Subcutaneous abdominal adipose tissue (tissue), 5 donors: ENCODE measurements around the gene JPH2.

Experiments used
- H3K27ac ChIP-seq: one replicate; pipeline ENCODE4 v1.7.0; 2013; ENCODE audit warnings: low read depth, mild to moderate bottlenecking, inconsistent platforms, low read length, moderate library complexity
- H3K27me3 ChIP-seq, 5 donors: one replicate each; pipeline ENCODE4 v1.7.0; 2013; ENCODE audit warnings: low read length in 5 of 5, inconsistent platforms in 1 of 5; ENCODE audit not compliant: control insufficient read depth in 5 of 5, insufficient read depth in 4 of 5
- H3K36me3 ChIP-seq, 5 donors: one replicate each; pipeline ENCODE4 v1.7.0; 2013; ENCODE audit warnings: low read length in 5 of 5; ENCODE audit not compliant: control insufficient read depth in 5 of 5, insufficient read depth in 5 of 5
- H3K4me1 ChIP-seq, 5 donors: one replicate each; pipeline ENCODE4 v1.7.0; 2013; ENCODE audit warnings: low read length in 5 of 5, mild to moderate bottlenecking in 3 of 5, moderate library complexity in 1 of 5; ENCODE audit not compliant: control insufficient read depth in 5 of 5, insufficient read depth in 5 of 5
- H3K4me3 ChIP-seq, 5 donors: one replicate each; pipeline ENCODE4 v1.7.0; 2013; ENCODE audit warnings: low read length in 5 of 5, low read depth in 1 of 5
- H3K9ac ChIP-seq, 5 donors: one replicate each; pipeline ENCODE4 v1.7.0; 2013; ENCODE audit warnings: low read length in 5 of 5, mild to moderate bottlenecking in 4 of 5, moderate library complexity in 3 of 5
- H3K9me3 ChIP-seq, 5 donors: one replicate each; pipeline ENCODE4 v1.7.0; 2013; ENCODE audit warnings: low read length in 5 of 5; ENCODE audit not compliant: control insufficient read depth in 5 of 5
- donor health status: healthy.
- donor health status: healthy.
- donor health status: healthy.
- donor health status: healthy.
- donor health status: healthy.

JPH2 gene

DNA sequence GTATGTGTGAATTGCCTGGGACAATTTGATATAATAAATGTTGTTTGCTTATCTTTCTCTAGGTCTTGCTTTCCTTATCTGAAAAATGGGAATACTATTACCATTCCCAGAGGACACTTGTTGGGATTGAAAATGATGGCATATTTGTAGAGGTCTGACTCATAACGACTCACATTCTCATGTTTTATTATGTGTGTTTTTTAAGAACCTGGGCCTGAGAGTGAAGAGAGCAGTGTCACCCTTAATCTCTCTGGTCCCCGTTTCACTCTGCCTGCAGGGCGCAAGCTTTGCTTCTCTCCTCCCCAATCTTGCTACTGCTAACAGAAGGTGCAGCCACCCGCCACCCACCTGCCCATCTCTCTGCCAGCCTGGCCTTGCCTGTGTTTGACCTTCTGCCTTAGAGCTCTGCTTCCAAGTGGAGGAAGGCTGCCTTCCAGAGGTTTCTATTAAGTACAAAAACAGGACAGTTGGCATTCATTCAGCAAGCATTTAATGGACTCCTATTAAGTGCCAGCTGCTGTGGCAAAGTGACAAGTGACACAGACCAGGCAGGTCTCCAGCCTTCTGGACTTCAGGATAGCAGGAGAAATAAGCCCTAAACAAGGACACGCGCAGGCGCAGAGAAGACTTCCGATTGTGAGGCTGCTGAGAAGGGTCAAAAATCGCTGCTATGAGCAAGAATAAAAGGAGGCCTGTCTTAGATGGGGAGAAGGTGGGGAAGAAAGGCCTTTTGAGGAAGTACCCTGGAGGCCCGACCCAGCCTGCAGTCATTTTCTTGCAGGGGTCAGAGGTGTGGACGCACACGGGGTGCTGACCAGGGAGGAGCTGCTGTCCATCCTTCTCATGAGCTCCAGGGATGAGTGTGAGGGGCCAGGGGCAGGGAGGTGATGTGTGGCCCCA is 112.5 kb downstream of the JPH2 start:
- no peak overlapping the region for H3K27ac ChIP-seq
- H3K36me3 ChIP-seq, result no peaks in the 10 kb centered on the region
- no peak overlapping the region for H3K9ac ChIP-seq
- H3K9me3 ChIP-seq, result no peaks in the 10 kb centered on the region
- H3K27me3 ChIP-seq, result peaks cover 2 to 26% (median 6%) of the 10 kb centered on the region in 5 donors
- no peak overlapping the region for H3K4me3 ChIP-seq
- no peaks in the 10 kb centered on the region for H3K4me1 ChIP-seq

DNA sequence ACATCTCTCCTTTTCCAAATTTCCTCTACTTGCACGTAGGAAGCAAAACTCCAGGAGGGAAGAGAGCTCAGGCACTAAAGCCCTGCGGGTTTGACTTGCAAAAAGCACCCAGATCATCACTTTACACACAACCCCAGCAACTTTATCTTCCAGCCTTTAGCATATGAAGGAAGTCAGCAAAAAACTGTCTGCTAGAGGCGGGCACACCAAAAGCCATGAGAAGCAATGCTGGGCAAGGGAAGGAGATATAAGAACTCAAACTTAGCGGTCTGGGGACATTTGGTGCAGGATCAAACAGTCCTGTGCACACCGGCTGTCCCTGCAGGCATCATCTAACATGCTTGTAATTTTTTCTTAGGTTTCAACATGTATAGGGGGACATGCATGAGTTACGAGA is 113.3 kb downstream of the JPH2 start:
- H3K4me3 ChIP-seq, result no peak overlapping the region
- no peaks in the 10 kb centered on the region for H3K36me3 ChIP-seq
- H3K27me3 ChIP-seq, result peaks cover 2 to 30% (median 6%) of the 10 kb centered on the region in 5 donors
- no peaks in the 10 kb centered on the region for H3K9me3 ChIP-seq
- no peaks in the 10 kb centered on the region for H3K4me1 ChIP-seq
- no peak overlapping the region for H3K27ac ChIP-seq
- no peak overlapping the region for H3K9ac ChIP-seq

DNA sequence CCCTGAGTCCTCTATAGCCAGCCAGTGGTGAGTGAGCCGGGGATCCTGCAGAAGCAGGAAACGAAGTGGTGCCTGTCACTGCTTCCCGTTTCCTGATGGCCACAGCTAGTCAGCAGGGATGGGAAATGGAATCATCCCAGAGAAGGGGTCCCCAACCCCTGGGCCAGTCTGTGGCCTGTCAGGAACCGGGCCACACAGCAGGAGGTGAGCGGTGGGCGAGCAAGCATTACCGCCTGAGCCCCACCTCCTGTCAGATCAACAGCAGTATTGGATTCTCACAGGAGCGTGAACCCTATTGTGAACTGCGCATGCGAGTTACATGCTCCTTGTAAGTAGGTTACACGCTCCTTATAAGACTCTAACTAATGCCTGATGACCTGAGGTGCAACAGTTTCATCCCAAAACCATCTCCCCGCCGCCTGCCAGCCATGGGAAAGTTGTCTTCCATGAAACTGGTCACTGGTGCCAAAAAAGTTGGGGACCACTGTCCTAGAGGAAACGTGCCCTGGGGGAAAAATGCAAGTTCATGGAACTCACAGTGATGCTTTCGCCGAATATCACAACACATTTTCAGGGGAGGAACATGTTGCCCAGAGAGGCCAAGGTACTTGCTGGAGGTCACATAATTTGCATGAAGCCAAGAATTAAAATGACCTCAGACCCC is 113.8 kb downstream of the JPH2 start:
- Histone ChIP-seq H3K4me1 (no peaks in the 10 kb centered on the region), H3K9ac (no peak overlapping the region), H3K4me3 (no peak overlapping the region), H3K27me3 (peaks cover 2 to 33% (median 6%) of the 10 kb centered on the region in 5 donors), H3K27ac (no peak overlapping the region), H3K9me3 (no peaks in the 10 kb centered on the region), H3K36me3 (no peaks in the 10 kb centered on the region)

DNA sequence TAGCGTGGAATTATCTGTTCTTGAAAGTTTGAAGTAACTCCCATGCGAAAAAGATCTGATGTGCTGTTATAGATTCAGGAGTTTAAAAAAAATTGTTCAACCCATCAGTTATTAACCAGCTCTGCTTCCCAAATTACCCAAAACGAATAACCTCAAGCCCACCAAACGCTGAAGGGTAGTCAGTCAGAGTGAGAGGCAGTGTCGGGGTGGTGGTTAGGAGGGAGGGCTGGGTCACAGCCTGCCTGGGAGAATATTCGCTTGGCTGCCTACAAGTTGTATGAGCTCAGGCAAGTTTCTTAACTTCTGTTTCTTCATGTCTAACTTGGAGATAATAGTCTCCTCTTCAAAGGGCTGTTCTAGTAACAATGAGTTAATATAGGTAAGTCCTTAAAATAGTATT is 114.6 kb downstream of the JPH2 start:
- Histone ChIP-seq H3K9me3 (no peaks in the 10 kb centered on the region), H3K4me3 (no peak overlapping the region), H3K9ac (no peak overlapping the region), H3K4me1 (no peaks in the 10 kb centered on the region), H3K36me3 (no peaks in the 10 kb centered on the region), H3K27ac (no peak overlapping the region), H3K27me3 (peaks cover 5 to 33% (median 11%) of the 10 kb centered on the region in 5 donors)

DNA sequence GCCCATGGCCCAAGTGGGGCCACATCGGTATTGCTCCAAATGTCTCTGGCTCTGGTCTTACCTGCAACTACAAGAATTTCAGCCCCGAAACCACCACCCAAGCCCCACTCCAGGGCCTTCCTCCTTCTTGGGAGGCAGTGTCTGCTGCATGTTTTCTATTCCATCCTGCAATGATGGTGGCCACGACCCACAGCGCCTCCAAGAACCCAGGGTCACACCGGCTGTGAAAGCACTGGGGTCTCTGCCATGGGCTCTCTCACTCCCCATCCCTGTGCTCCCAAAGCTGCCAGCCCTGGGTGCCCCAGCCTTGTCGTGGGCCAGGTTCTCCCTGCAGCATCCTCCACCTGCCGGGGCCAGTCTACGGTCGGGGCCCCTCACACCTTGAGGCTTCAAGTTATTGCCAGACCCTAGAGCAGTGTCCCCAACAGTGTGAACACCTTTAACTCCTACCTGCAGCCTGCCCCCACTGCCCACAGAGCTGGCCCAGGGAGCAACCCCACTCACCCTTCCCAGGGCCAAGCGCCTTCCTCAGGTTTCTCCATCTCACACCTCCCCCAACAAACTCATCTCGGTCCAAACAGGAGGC is 115.4 kb downstream of the JPH2 start:
- Histone ChIP-seq H3K27ac (no peak overlapping the region), H3K9ac (no peak overlapping the region), H3K9me3 (peaks cover 0 to under 1% (median 0%) of the 10 kb centered on the region in 5 donors), H3K4me1 (no peaks in the 10 kb centered on the region), H3K27me3 (peaks cover 5 to 33% (median 15%) of the 10 kb centered on the region in 5 donors), H3K4me3 (no peak overlapping the region), H3K36me3 (no peaks in the 10 kb centered on the region)

DNA sequence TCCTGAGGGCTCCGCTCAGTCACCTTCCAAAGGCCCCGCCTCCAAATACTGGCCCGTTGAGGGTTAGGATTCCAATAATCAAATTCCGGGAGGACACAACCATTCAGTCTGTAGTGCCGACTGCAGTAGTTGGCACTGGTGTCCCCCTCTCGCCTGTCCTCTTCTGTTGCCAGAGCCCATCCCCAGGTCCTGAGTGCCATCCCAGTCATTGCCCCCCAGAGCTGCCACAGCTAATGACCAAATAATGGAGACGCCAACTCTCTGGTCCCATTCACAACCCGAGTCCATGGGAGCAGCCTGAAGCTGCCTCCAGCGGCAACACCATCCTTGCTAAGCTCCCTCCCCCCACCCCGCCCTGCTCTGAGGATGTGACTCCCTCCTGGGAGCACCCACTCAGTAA is 115.9 kb downstream of the JPH2 start:
- H3K36me3 ChIP-seq, result no peaks in the 10 kb centered on the region
- peaks cover 0 to 2% (median 0%) of the 10 kb centered on the region in 5 donors for H3K9me3 ChIP-seq
- H3K27me3 ChIP-seq, result peaks cover 5 to 33% (median 15%) of the 10 kb centered on the region in 5 donors
- H3K4me3 ChIP-seq, result no peak overlapping the region
- H3K9ac ChIP-seq, result no peak overlapping the region
- no peaks in the 10 kb centered on the region for H3K4me1 ChIP-seq
- H3K27ac ChIP-seq, result no peak overlapping the region

DNA sequence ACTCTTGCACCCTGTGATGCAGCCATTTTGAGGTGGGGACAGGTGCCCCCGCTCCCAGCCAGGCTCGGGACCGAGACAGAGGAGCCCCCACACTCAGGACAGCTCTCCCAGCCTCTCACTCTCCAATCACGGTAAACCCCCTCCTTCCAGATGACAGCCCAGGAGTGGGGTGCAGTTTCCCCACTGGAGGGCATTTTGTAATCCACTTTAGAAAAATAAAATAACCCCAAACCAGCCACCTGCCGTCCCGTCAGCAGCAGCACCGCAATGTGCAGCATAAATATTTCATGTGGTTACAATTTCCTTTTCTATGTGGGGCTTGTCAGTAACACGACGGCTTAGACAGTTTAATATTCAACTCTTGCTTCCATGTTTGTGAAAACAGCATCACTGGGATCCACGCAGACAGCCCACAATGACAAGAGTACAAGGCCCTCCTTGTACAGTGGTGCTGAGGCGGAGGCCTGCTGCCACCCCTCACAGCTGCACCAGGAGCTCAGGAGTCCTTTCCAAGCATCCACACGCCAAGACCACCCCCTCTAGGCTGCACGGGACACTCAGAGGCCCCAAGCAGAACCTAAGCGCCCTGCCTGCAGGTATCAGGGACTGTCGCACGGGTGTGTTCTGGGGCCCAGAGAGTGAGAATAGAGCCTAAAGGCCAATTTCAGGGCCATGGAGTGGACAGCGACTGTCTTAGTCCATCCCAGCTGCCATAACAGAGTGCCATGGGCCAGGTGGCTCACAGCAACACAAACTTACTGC is 116.7 kb downstream of the JPH2 start:
- no peak overlapping the region for H3K27ac ChIP-seq

DNA sequence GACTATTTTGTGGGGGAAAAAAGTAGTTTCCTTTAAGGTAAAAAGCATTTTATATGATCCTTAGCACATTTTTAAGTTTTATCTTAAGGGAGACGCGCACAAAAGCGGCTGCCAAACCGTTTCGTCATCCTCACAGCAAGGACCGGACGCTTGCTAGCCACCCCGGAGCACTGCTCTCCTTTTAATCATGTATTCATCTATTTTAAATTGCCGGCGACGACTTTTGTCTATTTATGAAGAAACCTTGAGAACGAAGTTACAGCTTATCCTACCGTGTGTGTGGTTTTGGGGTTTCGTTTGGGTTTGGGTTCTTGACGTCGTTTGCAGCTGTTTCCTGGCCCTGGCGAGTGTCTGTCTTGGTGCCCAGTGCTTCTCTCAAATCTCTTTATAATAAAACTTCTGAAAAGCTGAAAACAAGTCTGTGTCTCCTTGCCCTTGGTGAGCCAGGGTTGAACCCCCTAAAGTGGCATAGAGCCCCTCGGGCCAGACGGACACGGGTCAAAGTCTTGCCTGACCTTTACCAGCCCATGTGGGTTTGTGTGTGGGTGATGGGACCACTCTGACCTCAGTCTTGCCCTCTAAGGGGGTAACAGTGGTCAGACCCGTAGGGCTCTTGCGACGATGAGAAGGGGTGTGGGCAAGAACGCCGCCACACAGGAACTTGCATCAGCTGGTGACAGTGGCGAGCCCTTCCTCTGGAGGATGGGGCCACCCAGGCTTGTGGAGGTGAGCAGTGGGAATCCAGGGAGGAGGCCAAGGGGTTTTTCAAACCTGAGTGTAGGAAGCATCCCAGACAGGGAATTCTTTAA is 117.6 kb downstream of the JPH2 start:
- H3K9ac ChIP-seq, result no peak overlapping the region
- no peak overlapping the region for H3K27ac ChIP-seq
- H3K4me3 ChIP-seq, result no peak overlapping the region

More for the DNA sequence above, 116.7 kb downstream of the JPH2 start:
- Histone ChIP-seq H3K4me1 (no peaks in the 10 kb centered on the region), H3K36me3 (peaks cover 0 to 2% (median 0%) of the 10 kb centered on the region in 5 donors), H3K4me3 (no peak overlapping the region), H3K9me3 (peaks cover 0 to 2% (median 0%) of the 10 kb centered on the region in 5 donors), H3K27me3 (peaks cover 5 to 33% (median 15%) of the 10 kb centered on the region in 5 donors), H3K9ac (no peak overlapping the region)

More for the DNA sequence above, 117.6 kb downstream of the JPH2 start:
- peaks cover 0 to 2% (median 0%) of the 10 kb centered on the region in 5 donors for H3K9me3 ChIP-seq
- peaks cover 0 to 5% (median 0%) of the 10 kb centered on the region in 5 donors for H3K36me3 ChIP-seq
- no peaks in the 10 kb centered on the region for H3K4me1 ChIP-seq
- peaks cover 5 to 33% (median 15%) of the 10 kb centered on the region in 5 donors for H3K27me3 ChIP-seq
